Measurements from ENCODE around the gene ACP4. TPM values are rescaled to one million over a fixed set of nuclear protein-coding genes. Genes with fewer than 3 reads are reported as not detected.

Gene ACP4
- total RNA-seq, 1 donor from 2014 or later: not detected

DNA sequence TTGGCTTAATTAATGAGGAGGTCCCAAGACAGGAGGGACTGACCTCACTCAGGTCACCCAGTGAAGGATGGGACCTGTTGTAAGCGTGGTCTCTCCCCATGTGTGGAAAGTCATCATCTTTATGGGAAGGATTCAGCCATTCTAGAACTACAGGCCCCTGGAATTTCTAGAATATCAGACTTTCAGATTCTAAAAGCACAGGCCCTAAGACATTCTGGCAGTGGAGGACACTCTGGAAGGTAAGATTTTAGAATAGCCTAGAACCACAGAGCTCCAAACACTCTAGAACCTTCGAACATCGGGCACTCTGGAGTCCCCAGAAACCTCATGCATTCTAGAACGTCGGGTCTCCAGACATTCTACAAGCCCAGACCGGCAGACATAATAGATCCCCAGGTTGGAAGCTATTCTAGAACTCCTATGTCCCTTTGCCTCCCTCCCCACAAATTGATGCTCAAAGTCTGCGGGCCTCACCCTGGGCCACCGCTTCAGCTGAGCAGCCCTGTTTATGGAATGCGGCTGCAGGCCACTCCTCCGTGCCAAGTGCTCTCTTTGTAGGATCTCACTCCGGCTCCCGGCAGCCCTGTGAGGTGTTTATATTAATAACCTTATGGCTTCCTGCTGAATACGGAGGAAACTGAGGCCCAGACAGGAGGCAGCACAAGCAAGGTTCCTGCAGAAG lies 45.0 kb downstream of the ACP4 start:
- intact Hi-C loops (cut with micrococcal nuclease): loop anchor here (10.0 kb wide), 1 partner anchor 90 kb away; no protein-coding TSS in a partner anchor
- H3K27ac Mint-ChIP-seq: no peak overlapping the region
- H3K9me3 Mint-ChIP-seq: no peaks in the 10 kb centered on the region
- peaks cover 11% of the 10 kb centered on the region for H3K4me1 Mint-ChIP-seq (ENCODE audit: low read depth)
- no peaks in the 10 kb centered on the region for H3K36me3 Mint-ChIP-seq (ENCODE audit: low read depth)
- DNase-seq (ENCODE audit: low spot score): no peak
- H3K27me3 Mint-ChIP-seq (ENCODE audit: low read depth): peaks cover 30% of the 10 kb centered on the region
- peak overlapping the region; percentile 79 for H3K4me3 Mint-ChIP-seq (ENCODE audit: low read depth)

- peaks cover 11% of the 10 kb centered on the region for H3K4me1 Mint-ChIP-seq (ENCODE audit: low read depth)
- H3K4me3 Mint-ChIP-seq (ENCODE audit: low read depth): peak overlapping the region; percentile 79
- H3K27me3 Mint-ChIP-seq (ENCODE audit: low read depth): peaks cover 30% of the 10 kb centered on the region
- intact Hi-C loops (cut with micrococcal nuclease): loop anchor here (1.0 to 10.0 kb wide), 2 partner anchors 33 to 89 kb away; no protein-coding TSS in a partner anchor
- H3K36me3 Mint-ChIP-seq (ENCODE audit: low read depth): no peaks in the 10 kb centered on the region
- no peaks in the 10 kb centered on the region for H3K9me3 Mint-ChIP-seq
- DNase-seq (ENCODE audit: low spot score): peak; percentile 75
- peak overlapping the region; percentile 51 for H3K27ac Mint-ChIP-seq
Measured at GRCh38 chr19:50835785-50836542, 45.7 kb downstream of the ACP4 start.

- intact Hi-C loops (cut with micrococcal nuclease): loop anchor here (1.0 to 10.0 kb wide), 2 partner anchors 33 to 88 kb away; no protein-coding TSS in a partner anchor
- DNase-seq (ENCODE audit: low spot score): no peak
- peak overlapping the region; percentile 79 for H3K4me3 Mint-ChIP-seq (ENCODE audit: low read depth)
- peaks cover 27% of the 10 kb centered on the region for H3K27me3 Mint-ChIP-seq (ENCODE audit: low read depth)
- H3K36me3 Mint-ChIP-seq (ENCODE audit: low read depth): no peaks in the 10 kb centered on the region
- peaks cover 11% of the 10 kb centered on the region for H3K4me1 Mint-ChIP-seq (ENCODE audit: low read depth)
- H3K9me3 Mint-ChIP-seq: no peaks in the 10 kb centered on the region
- peak overlapping the region; percentile 51 for H3K27ac Mint-ChIP-seq
Measured at GRCh38 chr19:50836543-50837195, 46.5 kb downstream of the ACP4 start.

DNA sequence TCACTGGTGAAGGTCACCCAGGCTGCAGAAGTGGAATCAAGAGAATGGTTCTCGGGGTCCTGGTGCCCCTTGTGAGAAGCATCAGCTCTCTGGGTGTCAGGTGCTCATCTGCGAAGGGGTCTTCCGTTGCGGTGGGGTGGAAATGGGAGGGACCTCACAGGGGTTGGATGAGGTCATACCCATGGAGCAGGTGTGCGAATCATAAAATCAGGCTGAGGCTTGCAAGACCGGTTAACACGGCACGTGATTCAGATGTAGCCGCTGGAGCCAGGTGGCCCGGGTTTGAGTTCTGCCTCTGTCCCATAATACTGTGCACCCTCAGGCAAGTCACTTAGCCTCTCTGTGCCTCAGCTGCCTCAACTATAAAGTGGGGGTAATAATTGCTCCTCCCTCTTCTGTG lies 47.1 kb downstream of the ACP4 start:
- no peak for DNase-seq (ENCODE audit: low spot score)
- Mint-ChIP-seq H3K27ac (no peak overlapping the region), H3K4me1 (ENCODE audit: low read depth) (peaks cover 11% of the 10 kb centered on the region), H3K9me3 (no peaks in the 10 kb centered on the region), H3K27me3 (ENCODE audit: low read depth) (peaks cover 28% of the 10 kb centered on the region), H3K4me3 (ENCODE audit: low read depth) (peak overlapping the region; percentile 1), H3K36me3 (ENCODE audit: low read depth) (no peaks in the 10 kb centered on the region)
- intact Hi-C loops (cut with micrococcal nuclease): loop anchor here (10.0 kb wide), 1 partner anchor 88 kb away; no protein-coding TSS in a partner anchor

DNA sequence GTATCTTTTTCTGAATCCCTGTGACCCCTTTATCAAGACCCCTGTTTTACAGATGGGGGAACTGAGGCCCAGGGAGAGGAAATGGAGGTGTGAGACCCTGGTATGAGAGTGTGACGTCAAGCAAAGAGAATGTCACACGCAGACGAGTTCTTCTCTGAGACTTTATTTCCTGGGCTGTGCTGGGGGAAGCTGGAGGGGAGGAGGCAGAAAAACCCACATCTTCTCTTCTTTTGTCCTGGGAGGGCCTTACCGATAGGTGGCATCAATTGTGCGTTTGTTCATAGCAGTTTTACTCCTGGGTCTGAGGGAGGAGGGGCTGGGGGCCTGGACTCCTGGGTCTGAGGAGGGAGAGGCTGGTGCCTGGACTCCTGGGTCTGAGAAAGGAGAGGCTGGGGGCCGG lies 48.0 kb downstream of the ACP4 start:
- intact Hi-C loops (cut with micrococcal nuclease): loop anchor here (10.0 kb wide), 1 partner anchor 87 kb away; no protein-coding TSS in a partner anchor
- Mint-ChIP-seq H3K9me3 (no peaks in the 10 kb centered on the region), H3K4me3 (ENCODE audit: low read depth) (no peak overlapping the region), H3K27me3 (ENCODE audit: low read depth) (peaks cover 24% of the 10 kb centered on the region), H3K36me3 (ENCODE audit: low read depth) (no peaks in the 10 kb centered on the region), H3K27ac (no peak overlapping the region), H3K4me1 (ENCODE audit: low read depth) (peaks cover 11% of the 10 kb centered on the region)
- DNase-seq (ENCODE audit: low spot score): no peak

GRCh38 chr19:50839712-50840655 lies 49.8 kb downstream of the ACP4 start:
- intact Hi-C loops (cut with micrococcal nuclease): loop anchor here (10.0 kb wide), 1 partner anchor 85 kb away; no protein-coding TSS in a partner anchor

GRCh38 chr19:50842130-50842529 lies 51.9 kb downstream of the ACP4 start:
- H3K27ac Mint-ChIP-seq: no peak overlapping the region
- no peak overlapping the region for H3K4me3 Mint-ChIP-seq (ENCODE audit: low read depth)
- H3K36me3 Mint-ChIP-seq (ENCODE audit: low read depth): no peaks in the 10 kb centered on the region
- no peak for DNase-seq (ENCODE audit: low spot score)
- H3K27me3 Mint-ChIP-seq (ENCODE audit: low read depth): peaks cover 20% of the 10 kb centered on the region
- no peaks in the 10 kb centered on the region for H3K9me3 Mint-ChIP-seq
- intact Hi-C loops (cut with micrococcal nuclease): no loop called here
- H3K4me1 Mint-ChIP-seq (ENCODE audit: low read depth): peaks cover 4% of the 10 kb centered on the region

More at GRCh38 chr19:50839712-50840655, 49.8 kb downstream of the ACP4 start:
- no peaks in the 10 kb centered on the region for H3K36me3 Mint-ChIP-seq (ENCODE audit: low read depth)
- no peak overlapping the region for H3K4me3 Mint-ChIP-seq (ENCODE audit: low read depth)
- no peak overlapping the region for H3K27ac Mint-ChIP-seq
- peaks cover 31% of the 10 kb centered on the region for H3K27me3 Mint-ChIP-seq (ENCODE audit: low read depth)
- H3K4me1 Mint-ChIP-seq (ENCODE audit: low read depth): peaks cover 11% of the 10 kb centered on the region
- no peak for DNase-seq (ENCODE audit: low spot score)
- H3K9me3 Mint-ChIP-seq: no peaks in the 10 kb centered on the region

GRCh38 chr19:50843205-50843604 lies 53.0 kb downstream of the ACP4 start:
- Mint-ChIP-seq H3K9me3 (no peaks in the 10 kb centered on the region), H3K27ac (no peak overlapping the region), H3K36me3 (ENCODE audit: low read depth) (no peaks in the 10 kb centered on the region), H3K4me3 (ENCODE audit: low read depth) (no peak overlapping the region), H3K4me1 (ENCODE audit: low read depth) (peaks cover 2% of the 10 kb centered on the region), H3K27me3 (ENCODE audit: low read depth) (peaks cover 14% of the 10 kb centered on the region)
- no peak for DNase-seq (ENCODE audit: low spot score)
- intact Hi-C loops (cut with micrococcal nuclease): no loop called here

DNA sequence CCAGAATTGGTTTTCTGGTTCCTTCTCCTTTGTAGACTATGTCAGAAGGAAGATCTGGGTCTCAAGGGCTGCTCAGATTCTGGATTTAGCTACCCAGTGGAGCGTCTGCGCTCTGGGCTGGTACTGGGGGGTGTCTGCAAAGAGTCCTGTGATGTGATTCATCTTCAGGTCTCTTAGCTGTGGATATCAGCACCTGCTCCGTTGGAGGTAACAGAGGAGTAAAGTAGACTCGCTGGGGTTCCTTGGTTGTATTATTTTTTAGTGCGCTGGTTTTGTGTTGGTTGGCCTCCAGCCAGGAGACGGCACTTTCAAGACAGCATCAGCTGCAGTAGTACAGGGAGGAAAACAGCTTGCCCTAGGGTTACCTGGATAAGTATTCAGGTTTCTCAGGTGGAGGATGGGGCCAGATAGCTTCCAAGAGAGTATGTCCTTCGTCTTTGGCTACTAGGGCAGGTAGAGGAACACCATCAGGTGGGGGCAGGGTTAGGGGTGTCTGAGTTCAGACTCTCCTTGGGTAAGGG lies 53.5 kb downstream of the ACP4 start:
- Mint-ChIP-seq H3K4me3 (ENCODE audit: low read depth) (no peak overlapping the region), H3K9me3 (no peaks in the 10 kb centered on the region), H3K4me1 (ENCODE audit: low read depth) (no peaks in the 10 kb centered on the region), H3K27ac (no peak overlapping the region), H3K27me3 (ENCODE audit: low read depth) (peaks cover 13% of the 10 kb centered on the region), H3K36me3 (ENCODE audit: low read depth) (no peaks in the 10 kb centered on the region)
- no peak for DNase-seq (ENCODE audit: low spot score)
- intact Hi-C loops (cut with micrococcal nuclease): no loop called here

DNA sequence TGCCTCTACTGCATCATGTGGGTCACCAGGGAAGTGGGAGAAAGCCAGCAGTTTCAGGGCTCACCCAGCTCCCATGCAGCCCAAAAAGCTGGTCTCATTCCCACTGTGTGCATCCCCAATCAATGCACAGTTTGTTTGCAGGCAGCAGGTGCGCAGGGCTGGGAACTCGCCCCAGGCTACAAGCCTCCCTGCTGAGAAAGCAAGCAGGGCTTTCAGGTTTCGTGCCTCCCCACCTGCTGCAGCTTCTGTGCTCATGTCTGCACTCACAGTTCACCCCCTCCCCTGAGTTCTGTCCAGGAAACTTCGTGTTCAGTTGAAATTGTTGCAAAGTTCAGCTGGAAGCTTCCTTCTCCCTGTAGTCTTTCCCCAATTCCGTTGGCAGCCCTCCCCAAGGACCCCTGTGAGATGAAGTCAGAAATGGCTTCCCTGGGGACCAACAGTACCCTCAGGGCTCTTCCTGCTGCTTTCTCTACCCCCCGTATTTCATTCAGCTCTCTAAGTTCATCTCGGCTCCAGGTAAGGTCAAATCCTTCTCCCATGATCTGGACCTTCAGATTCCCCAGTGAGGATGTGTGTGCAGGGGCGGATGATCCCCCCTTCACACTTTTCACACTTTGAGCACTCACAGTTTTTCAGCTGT lies 54.2 kb downstream of the ACP4 start:
- no peaks in the 10 kb centered on the region for H3K9me3 Mint-ChIP-seq
- intact Hi-C loops (cut with micrococcal nuclease): no loop called here

More for the DNA sequence above, 54.2 kb downstream of the ACP4 start:
- H3K27ac Mint-ChIP-seq: no peak overlapping the region
- no peaks in the 10 kb centered on the region for H3K36me3 Mint-ChIP-seq (ENCODE audit: low read depth)
- no peaks in the 10 kb centered on the region for H3K4me1 Mint-ChIP-seq (ENCODE audit: low read depth)
- peaks cover 13% of the 10 kb centered on the region for H3K27me3 Mint-ChIP-seq (ENCODE audit: low read depth)
- DNase-seq (ENCODE audit: low spot score): no peak
- H3K4me3 Mint-ChIP-seq (ENCODE audit: low read depth): no peak overlapping the region

Measured in activated T-helper 2 cell treated with anti-CD3 and anti-CD28 coated beads, Interferon-gamma antibody, Interleukin-2, Interleukin-4, amounts not matched to agents 10 μg/mL and 5 μg/mL and 100 μg/mL, durations not matched to agents 14 hours and 24 hours and 36 hours (primary cell).